GM19397 (cell line): ENCODE results near the gene COL5A2.
A peak's percentile ranks its signal among the peaks of the same experiment; 100 is the strongest.

ENCODE experiments used
- ATAC-seq: cut with Tn5 transposase; IDR thresholded peaks from one replicate; pipeline ENCODE4 v1.9.1; 2021; ENCODE audit warnings: mild to moderate bottlenecking, moderate library complexity; ENCODE audit not compliant: unreplicated experiment

COL5A2 gene

DNA sequence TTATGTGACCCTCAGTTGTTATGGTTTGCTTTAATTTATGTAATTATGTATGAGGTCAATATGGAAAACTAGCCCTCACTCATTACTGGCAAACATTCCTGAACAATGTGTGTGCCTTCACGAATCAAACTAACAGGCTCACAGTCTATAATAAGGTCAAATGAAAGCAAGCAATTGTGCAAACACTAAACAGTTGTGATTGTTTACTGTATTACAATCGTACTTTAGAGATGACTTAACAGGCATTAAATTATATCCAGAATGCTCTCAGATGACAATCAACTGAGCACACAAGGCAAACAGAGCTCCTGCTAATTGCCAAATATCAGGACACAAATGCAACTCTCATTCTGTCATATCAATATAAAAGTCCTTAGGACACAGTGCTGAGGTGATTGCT is 29.5 kb downstream of the COL5A2 start:
- no peak for ATAC-seq

DNA sequence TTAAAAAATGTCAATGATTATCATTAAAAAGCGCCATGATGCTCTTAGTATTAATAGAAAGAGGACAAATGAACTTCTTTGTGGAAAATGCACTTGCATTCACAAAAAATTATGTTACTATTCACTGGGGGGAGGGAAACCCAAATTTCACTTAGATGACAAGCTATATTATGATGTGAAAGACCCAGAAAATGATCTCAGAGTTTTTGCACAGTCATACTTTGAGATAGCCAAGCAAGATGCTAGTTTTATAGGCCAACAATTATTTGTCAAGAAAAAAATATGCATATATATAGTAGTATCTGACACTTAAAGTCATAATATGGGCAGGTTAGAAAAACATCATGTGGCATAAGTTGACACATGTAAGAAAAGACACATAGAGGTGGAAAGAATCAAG is 31.6 kb downstream of the COL5A2 start:
- no peak for ATAC-seq

DNA sequence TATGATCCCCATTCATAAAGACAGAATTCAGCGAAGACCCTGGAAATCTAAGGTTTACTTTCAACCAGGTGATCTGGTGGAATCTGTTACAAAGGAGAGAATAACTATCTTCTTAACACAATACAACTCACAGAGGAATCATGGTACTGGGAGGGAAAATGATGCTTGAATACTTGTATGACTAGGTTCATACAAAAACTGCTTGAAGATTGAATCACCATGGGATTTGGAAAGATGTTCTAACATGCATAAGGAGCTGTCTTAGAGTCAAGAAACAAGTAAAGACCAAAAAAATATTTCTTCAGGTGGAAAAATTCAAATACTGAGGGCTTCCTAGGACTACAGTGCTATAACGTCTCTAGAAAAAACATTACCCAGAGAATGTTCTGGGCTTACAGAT is 32.2 kb downstream of the COL5A2 start:
- ATAC-seq: no peak

DNA sequence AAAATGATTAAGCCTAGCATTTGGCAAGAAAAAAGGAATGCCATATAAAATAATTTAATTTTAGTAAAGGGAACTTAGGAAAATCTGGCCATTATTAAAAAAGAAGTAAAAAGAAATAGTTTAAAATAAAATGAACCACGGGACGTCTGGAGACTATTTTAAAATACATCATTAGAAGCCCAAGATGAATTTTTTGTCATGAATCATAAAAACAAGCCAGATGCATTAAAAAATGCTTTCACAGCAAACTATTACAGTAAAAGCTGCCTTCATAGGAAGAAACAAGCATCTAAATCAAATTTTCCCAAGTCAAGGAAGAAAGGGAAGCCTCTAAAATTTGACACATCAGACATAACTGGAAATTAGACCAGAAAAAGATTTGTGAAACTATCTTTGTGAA is 33.0 kb downstream of the COL5A2 start:
- ATAC-seq: no peak

DNA sequence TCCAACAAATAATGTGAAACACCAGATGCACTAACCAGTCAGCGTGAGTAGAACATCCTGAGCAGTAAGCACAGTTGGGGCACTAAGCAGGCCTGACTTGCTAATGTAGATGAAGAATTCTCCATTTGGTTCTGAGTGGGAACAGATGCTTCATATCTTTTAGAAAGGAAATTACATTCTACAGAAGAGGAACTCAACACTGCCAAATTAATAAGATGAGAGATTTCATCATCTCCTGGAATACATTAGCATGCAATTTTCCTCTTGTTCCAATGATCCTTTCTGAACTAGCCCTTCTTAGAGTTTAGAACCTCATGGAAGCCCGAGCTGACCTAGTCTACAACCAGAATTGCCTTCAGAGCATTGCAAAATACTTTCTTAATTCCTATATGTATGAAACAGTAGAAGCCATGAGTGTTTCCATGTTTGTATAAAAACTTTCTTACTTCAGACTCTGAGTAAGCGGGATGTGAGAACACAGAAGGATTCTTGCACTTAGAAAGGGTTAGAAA is 34.8 kb downstream of the COL5A2 start:
- no peak for ATAC-seq

DNA sequence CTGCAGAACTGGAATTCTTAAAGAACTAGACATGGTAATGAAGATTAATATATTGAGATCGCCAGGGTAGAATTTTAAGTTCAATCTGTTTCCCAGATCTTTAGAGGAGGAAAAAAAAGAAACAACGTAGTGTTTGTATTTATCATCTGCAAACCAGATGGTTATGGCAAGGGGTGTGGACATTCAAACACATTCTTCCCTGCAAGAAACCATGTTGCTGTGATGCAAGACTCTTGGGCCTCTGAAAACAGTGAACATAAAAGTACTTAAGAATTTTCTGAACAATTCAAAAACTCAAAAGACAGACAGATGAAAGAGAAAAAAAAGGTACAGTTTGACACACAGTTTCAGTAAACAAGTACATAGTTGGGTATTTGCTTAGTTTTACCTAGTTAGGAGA is 35.6 kb downstream of the COL5A2 start:
- ATAC-seq: no peak

DNA sequence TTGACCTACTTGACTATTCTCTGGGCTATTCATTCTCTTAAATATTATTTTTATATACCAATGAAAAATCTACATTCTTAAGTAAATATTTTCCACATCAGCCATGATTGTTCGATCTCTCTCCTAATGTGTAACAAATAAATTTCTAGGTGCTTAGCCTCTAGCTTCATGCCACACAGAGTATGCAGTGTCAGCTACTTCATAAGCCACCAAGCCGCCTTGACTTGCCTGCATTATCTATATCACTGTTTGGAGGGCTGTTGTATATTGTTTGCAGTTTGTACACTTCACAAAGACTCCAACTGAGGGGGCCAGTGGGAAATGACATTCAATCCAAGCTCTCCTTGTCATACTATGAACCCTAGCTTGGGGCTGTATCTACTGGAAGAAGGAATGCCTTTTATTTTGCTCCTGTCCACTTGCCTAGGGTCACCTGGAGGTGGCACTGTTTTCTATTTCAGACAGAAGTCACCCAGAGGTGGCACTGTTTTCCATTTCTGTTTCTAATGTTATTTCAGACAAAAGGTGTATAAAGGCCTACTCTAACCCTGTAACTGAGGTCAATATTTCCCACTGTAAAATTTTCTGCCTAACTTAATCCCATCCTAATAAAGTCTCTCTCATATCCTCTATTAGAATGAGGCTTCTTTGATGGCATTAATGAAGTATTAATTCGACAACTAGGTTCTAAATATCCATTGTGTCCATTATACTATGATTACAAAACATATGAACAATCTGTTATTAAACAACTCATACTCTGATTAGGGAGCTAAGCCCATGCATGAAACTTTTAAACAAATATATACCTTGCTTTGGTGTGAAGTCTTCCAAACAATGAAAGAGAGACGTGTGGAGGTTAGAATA is 36.4 kb downstream of the COL5A2 start:
- ATAC-seq: peak; percentile 98

DNA sequence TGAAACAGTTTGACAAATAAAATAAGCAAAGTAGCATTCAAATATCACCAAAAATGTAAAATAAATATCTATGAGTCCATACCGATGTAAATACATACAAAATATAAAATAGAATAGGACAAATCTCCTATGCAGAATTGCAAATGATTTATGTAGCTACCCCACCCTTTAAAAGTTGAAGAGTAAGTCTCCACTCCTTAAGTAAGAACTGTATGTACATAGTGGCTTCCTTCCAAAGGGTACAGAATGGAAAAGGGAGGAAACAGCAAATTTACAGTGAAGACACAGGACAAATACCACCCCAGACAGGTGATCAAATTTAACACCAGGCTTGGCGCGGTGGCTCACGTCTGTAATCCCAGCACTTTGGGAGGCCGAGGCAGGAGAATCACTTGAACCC is 40.8 kb downstream of the COL5A2 start:
- no peak for ATAC-seq

DNA sequence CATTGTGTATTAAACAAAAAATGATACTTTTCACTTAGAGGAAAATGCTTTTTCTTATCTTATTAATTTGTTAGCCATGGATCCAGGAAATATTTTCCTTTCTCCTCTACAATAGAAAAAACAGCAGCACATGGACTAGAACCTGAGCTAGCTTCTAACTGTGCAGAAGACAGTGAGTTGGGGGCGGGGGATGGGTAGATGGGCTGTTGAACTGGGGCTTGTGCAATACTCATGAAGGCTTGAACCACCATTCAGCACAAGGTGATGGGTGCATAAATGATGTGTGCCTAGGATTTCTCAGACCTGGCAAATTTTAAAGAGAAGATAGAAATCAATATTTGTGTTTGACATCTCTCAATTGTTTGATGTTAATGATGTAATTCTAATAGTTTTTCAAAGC is 42.0 kb downstream of the COL5A2 start:
- ATAC-seq: no peak

DNA sequence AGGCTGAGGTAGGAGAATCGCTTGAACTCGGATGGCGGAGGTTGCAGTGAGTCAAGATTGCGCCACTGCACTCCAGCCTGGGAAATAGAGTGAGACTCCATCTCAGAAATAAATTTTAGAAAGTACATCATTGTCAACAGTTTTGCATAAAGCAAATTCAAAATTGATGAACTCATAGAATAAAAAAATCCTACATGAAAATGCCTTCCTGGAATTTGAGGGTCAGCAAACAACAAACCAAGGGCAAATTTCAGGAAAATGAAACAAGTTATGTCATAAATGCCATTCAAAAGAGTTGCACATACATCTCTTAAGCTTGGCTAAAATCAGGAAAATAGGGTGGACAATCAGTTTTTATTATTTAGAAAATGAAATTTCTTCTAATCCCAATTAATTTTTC is 45.1 kb downstream of the COL5A2 start:
- no peak for ATAC-seq

DNA sequence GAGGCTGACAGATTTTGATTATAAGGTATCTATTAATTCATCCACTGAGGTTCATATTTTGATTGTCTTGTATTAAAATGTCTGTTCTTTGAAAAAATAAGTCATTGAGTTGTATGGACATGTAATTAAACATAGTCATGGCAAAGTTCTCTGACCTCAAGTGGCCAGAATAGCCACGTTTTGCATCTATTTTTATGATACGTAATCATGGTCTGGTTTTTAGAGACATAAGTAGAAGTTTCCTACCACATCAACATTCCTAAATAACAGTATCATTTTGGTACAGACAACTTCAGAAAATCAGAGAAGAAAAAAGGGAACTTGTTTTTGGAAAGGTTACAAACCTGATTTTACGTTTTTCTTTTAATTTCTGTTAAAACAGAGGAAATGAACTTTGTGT is 47.6 kb downstream of the COL5A2 start:
- ATAC-seq: no peak

DNA sequence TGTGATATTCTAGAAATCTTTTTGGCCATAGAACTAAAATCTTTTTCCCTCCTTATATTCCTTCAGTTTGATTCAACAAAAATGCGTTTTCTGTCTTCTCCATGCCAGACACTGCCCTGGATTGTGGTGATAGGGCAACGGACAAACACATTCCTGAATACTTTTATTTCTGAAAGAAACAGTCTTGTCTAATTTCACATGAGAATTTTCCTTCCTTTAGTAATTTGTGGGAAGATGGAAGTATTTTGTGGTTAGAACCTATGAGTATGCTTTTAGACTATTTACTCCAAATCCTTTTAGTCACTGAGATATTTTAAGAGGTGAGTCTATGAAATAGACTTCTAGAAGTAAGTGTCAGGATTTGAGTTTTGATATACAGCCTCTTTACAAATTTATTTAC is 49.6 kb downstream of the COL5A2 start:
- no peak for ATAC-seq

DNA sequence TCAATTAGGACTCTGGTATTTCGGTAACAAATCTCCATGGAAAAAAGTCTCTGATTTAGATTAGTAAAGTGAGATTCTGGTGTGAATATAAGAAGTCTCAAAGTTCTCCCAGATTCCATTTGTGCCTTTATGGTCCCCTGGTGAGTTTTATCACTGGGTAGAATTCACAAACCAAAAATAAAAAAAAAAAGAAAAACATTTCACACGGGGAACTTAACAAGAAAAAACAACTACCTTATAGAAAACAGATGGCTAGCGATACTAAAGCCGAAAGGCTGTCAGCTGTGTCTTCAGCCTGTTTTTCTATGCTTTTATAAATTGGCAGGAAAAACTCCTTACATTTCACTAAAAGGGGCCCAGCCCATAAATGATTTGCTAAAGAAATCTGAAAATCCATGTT is 50.6 kb downstream of the COL5A2 start:
- ATAC-seq: no peak

DNA sequence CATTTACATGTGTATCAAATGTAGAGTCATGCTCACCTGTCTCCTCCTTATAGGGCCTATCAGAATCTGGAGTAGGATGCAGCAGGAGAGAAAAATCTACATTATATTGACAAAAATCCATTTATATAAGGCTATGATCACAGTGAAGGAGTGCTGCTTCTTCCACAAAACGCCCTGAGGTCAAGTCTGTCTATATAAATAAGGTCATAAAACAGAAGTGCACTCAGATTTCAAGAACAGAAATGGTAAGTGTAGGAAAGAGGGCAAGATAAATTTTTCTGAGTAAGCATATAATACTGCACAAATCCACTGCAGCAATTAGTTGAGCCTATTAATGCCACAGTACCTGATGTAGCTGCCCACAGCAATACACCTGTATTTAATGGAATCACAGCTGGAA is 51.8 kb downstream of the COL5A2 start:
- ATAC-seq: no peak

DNA sequence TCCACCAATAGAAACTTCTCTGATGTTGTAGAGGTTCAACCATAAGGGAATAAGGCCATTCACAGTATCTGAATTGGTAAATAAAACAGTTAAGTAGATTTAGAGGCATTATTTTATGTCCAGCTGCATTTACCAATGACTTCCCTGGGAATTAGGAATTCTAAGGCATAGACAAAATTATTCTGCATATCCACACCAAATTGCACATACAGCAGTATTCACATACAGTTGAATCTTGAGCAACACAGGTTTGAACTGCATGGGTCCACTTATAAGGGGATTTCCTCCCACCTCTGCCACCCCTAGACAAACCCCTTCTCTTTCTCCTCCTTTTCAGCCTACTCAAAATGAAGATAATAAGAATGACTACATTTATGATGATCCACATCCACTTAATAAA is 54.4 kb downstream of the COL5A2 start:
- no peak for ATAC-seq

DNA sequence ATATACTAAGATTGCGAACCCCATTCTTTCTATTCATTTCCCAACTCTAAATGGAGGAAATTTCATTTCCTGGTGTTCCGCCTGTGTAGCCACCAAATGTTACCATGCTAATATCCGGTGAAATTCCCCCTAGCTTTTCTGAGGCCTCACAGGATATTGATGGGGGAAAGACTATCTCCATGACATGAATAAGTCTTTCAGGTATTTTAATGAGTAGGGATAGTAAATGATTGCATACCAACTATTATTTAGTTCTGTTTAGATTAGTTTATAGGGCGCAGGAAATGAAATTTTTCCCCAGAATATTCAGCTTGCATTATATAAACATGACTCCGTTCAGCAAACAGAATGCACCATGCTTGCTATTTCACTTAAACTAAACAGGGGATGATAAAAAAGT is 55.4 kb downstream of the COL5A2 start:
- no peak for ATAC-seq

DNA sequence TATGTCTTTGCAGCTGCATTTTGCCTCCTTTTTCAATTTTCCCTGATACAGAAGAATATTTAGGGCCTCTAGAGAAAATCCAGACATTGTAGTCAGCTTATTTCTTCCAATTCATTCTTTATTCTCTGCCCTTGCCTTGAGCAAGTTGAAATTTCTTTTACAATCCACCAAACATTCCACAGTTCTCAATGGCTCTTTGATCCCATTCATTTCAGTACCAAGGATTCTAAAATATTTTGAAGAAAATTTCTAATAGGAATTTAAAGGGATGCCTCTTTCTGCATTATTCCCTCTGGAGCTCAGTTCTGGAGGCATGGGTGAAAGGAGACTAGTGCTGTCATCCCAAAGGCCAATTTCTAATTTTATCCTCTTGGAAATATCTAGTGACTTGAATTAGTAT is 61.2 kb downstream of the COL5A2 start:
- ATAC-seq: no peak

DNA sequence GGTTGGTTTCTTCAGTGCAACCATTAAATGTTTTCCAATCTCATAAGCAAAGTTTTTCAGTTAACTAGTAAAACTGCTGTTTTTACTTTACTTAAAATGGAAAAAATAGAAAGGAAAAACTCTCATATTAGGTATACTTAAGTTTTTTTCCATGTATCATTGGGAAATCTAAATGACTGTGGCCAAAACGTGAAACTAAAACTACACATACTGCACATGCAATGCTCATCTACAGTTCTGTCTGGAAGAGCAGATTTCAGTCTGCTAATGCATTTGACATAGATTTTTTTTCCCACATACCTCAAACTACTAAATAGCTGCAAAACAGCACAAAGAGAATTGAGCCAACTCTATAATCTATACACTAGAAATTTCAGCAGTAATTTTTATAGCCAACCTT is 62.6 kb downstream of the COL5A2 start:
- no peak for ATAC-seq

DNA sequence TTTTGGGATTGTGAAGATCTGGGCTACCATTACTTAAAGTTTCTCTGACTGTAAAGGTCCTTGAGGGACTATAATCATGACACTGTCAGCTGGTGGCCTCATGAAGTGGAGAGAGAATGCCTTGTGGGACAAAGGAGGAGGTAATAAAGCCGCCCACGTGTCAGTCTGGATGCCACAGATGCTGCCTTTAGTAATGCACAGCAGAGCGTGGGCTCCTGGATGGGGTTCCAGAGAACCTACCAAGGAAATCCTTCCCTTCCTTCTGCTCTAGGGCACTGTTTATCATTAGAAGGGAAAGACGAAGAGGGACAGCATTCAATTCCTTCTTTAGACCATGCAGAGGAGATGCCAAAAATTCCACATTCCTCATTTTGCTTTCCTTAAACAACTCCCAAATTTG is 63.5 kb downstream of the COL5A2 start:
- no peak for ATAC-seq

DNA sequence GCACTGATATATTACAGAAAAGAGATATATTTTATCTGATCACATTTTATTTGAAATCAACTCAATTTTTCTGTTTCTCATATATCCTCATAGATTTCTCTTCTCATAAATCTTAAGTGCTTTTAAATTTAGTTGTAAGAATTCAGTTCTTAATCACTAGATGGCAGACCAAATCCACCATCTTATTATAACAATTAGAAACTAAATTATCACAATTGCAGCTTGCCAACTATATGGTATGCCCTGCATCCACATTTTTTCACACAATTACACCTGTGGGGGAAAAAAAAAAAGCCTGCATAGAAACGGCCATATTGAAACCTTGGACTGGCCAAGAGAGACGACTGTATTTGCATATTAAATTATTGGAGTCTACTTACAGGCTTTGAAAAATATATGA is 64.4 kb downstream of the COL5A2 start:
- ATAC-seq: no peak

DNA sequence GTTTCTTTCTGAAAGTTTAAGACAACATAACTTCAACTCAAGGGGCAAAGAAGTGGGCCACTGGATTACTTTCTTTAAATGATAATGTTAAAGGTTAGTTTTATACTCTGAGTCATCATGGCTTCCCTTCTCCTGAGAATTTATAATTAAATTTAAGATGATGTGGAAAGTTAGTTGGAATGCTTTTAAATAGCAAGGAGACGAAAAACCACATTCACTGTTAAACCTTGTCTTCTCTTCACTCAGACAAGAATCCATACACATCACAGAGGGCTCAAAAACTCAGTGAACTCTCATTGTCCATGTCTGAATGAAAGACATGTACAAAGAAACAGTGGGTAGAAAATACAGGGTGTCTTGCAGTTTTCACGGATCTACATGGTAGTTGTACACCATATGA is 65.6 kb downstream of the COL5A2 start:
- ATAC-seq: no peak

DNA sequence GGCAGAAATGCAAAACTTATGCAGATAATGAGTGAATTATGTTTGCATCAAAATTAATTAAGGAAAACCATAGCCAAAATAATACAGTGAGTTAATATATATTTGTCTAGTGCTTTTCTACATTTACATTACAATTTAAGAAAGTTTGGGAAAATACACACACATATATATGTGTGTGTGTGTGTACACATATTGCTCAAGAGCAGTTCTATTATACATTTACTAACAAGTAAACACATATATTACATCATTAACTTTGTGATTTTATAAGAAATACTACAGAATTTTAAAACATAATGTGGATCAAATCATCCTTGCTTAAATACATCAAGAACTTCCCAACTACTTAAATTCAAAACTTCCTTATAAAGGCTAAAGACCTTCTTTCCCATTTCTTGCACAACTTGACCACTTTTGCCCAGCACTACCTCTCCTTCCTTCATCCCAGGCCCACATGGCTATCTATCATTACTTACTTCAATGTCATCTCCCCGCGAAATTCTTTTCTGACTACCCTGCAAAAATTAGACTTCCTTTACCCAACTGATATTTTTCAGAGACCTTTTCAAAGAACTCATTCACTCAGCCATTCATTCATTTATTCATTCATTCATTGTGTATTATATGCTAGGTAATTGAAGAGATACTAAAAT is 68.4 kb downstream of the COL5A2 start:
- no peak for ATAC-seq
